8988T (cell line): ENCODE measurements around the gene TNFAIP2.

Source experiments
- DNase-seq: peaks from one replicate; pipeline ENCODE4 v3.0.0; 2011

TNFAIP2 gene

DNA sequence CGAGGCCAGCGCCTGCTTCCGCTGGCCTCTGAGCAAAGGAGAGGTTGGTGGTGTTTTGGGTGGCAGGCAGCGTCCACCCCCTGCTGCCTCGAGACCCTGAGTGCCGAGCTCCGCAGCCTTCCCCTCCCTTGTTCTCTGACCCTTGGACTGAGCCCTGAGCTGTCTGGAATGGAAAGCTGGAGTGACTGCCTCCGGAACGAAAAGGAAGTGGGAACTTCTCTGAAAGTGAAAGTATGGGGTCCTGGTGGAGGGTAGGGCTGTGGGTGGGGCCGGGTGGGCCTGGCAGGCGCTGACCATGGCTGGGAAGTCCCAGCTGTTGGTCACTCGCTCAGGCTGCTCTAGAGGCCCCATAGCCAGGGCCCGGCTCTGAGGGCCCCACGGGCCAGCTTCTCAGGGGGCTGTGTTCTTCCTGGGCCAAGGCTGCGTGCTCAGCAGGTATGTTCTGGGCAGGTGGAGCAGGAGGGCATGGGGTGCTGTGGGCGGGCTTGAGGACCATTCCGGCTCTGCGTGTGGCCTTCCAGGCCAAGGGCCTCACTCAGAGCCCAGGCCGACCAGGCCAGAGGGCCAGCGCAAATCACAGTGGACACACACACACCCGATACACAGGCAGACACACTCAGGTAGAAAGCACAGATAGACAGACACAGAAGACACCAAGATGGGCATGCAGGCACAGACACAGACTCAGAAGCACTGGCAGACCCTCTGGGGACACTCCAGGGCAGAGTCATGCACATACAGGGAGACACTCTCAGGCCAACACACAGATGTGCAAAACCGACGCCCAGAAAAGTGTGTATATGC is 28.7 kb upstream of the TNFAIP2 start, which contains the start of gene EXOC3L4:
EXOC3L4 (plus strand) TSS at position 320 of the 804 bp plus-strand sequence. CDS start 5,495 bp downstream, outside the sequence.
- DNase-seq: no peak

DNA sequence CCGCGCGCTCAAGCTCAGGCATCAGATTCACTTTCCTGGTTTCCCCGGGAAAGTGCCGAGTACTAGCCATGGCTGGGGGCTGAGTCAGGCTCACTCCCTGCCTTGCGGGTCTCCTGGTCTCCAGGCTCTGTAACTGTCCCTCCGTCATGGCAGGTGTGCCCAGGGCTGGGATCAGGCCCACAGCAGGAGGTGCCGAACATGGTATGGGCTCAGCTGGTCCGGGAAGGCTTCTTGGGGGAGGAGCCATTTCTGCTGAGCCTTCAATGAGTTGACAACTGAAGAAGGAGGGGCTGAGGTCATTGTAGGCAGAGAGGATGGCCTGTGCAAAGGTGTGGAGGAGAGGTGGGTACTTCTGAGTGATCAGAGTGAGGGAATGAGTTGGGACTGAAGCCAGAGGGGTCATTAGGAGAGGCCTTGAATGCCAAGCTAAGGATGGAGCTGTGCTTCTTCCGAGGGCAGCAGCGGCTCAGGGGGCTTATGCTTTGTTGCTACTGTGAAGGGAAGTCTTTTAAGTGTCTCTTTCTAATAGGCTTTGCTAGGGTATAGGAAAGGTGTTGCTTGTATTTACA is 28.0 kb upstream of the TNFAIP2 start:
- DNase-seq: no peak

DNA sequence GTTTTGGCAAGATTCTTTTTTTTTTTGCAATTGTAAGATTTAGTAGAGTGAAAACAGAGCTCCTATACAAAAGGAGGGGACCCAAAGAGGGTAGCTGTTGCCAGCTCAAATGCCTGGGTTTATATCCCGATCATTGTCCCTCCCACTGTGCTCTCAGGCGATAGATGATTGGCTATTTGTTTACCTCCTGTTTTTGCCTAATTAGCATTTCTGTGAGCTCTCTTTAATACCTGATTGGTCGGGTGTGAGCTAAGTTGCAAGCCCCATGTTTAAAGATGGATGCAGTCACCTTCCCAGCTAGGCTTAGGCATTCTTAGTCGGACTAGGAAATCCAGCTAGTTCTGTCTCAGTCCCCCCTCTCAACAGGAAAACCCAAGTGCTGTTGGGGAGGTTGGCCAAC is 26.9 kb upstream of the TNFAIP2 start:
- DNase-seq: no peak

DNA sequence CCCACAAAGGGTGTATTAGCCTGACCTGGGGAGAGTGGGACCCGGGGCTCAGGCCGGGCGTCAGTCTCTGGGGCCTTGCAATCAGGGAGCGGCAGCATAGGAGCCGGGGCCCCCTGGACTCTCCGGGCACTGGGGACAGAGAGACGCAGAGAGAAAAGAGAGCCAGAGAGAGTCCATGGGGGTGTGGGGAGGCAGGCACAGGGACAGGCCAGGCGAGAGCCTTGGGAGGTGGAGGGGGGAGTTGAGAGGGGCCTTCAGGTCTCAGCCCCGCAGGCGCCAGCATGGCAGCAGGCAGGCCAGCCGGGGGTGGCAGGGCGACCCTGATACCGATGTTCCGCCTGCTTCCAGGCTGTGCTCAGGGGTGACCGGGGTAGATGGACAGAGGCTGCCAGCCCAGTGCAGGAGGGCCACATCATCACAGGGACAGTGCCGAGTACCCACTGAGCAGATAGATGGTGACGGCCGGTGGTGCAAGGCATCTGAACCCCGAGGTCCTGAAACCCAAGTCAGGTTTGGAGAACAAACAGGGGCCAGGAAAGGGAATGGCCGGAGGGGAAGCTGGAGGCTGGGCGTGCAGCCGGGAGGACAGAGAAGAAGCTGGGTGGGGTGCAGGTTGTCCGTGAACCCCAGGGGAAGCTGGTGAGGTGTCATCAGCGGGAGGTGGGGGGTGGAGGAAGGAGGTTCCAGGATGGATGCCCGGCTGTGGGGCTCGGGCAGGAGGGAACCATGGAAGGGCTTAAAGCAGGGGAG is 25.8 kb upstream of the TNFAIP2 start:
- DNase-seq: no peak

DNA sequence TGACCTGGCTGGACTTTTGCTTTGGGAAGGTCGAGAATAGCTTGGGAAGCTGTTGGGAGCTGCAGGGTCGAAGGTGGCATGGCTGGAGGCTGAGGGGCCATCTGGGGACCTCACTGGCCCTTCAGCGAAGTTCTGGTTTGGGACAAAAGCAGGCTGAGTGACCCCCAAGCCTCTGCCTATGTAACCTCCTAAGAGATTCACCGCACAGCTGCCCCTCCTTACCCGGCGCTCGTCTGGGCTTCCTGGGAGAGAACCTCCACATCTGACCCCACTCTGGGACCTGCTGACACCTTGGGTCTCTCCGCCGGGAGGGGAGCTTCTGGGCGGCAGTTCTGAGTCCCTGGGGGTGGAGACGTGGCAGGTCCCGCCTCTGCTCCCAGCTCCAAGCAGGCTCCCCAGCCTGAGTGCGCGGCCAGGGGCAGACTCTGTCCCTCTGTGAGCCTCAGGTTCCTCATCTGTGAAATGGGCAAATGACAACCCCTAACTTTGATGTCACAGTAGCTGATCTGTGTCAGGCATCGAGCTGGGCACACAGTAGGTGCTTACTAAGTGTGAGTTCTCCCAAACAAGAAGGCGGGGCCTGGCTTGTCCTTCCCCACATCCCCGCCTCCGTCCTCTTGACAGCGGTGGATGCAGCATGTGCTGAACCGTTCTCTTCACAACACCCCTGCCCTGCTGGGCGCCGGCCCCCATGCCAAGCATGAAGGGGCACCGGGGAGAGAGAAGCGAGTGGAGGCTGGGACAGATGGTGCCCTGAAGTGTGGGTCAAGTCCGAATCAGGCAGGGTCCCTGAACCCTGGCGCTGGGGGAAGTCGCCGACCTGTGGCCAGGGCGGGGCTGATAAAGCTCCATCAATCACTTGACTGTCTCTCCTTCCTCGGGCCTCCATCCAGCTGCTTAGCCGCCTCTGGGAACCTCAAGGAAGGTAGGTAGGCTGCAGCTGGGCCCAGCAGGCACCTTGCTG is 25.0 kb upstream of the TNFAIP2 start:
- DNase-seq: no peak

DNA sequence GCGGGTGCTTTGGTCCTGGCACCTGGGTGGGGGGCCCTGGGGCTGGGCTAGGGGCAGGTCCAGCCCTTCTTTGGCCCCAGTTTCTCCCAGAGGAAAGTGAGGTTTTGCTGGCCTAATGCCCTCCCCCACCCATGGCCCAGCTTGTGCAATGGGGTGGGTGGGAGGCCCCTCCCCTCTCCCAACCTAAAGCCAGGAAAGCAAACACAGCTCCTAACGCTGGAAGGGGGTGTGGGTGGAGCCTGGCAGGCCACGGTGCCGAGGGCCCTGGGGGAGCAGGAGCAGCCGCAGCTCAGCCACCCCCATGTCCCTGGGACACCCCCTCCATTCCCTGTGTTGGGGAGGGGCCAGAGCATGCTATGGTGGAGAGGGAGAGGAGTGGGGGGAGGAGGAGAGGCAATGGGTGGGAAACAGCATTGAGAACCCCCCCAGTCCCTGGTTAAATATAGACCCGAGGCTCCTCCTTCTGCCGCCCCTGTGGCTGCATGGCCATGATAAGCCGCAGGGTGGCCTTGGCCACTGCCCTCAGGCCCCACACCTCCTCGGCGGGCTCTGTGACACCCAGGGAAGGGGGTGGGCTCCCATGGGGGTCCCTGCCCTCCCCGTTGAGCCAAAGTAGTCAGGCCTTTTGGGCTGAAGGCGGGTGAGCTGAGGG is 24.1 kb upstream of the TNFAIP2 start:
- no peak for DNase-seq

DNA sequence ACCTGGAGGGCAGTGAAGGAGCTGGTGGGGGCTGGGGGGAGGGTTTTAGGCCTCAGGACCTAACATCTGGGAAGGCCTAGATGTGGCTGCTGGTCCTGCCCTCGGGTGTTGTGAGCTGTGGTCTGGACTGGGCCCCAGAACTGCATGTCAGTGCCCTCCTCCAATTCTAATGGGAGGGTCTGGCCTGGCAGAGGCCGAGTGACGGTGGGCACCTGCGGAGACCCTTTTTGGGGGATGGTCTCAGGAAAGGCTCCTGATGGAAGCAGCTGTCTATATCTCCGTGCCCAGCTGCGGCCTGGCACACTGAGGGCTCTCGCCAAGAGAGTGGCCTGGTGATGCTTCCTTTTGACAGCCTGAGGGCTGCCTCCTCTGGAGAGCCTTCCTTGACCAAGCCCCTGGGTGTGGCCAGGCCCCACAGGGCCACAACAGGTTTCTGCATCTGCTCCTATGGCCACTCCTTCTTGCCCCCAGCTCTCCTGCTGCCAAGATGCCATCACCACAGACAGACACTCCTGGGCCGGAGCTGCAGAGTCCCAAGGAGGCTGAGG is 23.5 kb upstream of the TNFAIP2 start:
- DNase-seq: peak; percentile 20

DNA sequence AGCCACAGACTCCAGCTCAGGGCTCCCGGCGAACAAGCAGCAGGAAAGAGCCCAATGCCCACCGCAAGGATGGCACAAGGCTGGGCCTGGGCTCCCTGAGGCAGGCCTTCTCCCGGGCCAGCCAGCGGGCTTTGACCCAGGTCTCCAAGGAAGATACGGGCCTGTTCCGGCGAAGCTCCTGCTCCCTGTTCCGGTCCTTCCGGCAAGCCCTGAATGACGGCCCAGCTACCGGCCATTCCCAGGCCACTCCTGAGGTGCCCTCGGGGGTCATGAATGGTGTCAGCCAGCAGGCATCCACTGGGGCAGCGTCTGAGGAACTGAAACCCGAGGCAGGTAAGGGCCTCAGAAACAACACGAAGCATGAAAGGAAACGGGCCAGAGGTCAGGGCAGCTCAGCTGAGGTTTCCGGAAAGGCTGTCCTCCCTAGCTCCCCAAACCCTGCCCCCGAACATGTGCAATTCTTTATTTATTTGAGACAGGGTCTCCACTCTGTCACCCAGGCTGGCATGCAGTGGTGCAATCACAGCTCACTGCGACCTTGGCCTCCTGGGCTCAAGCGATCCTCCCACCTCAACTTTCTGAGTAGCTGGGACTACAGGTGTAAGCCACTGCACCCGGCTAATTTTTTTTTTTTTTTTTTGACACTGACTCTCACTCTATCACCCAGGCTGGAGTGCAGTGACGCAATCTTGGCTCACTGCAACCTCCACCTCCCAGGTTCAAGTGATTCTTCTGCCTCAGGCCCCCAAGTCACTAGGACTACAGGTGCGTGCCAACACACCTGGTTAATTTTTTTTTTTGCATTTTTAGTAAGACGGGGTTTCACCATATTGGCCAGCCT is 22.8 kb upstream of the TNFAIP2 start:
- DNase-seq: peak; percentile 24

DNA sequence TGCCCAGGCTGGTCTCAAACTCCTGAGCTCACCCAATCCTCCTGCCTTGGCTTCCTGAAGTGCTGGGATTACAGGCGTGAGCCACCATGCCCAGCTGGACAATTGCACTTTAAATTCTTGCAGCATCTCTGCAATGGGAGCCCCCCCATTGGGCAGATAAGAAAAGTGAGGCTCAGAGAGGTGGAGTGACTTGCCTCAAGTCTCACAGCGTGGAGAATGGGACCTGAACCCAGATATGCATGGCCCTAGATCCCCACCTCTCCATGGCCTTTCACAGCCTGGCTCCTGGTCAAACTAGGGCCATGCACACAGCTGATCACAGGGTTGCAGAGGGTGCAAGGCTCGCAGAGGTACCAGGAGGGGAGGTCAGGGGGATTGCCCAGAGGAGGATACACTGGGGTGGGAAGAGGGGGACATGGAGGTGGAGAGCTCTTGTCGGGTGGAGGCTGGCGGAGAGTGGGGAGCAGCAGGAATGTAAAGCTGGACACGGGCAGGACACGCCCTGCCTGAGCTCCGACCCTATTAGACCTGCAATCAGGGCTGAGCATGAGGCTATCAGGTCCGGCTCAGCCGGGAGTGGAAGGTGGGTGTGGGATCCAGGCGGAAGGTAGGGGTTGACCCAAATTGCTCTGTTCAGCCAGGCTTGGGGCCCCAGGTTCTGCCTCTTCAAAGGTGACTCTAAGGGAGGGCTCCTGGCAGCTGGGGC is 21.9 kb upstream of the TNFAIP2 start:
- DNase-seq: no peak

DNA sequence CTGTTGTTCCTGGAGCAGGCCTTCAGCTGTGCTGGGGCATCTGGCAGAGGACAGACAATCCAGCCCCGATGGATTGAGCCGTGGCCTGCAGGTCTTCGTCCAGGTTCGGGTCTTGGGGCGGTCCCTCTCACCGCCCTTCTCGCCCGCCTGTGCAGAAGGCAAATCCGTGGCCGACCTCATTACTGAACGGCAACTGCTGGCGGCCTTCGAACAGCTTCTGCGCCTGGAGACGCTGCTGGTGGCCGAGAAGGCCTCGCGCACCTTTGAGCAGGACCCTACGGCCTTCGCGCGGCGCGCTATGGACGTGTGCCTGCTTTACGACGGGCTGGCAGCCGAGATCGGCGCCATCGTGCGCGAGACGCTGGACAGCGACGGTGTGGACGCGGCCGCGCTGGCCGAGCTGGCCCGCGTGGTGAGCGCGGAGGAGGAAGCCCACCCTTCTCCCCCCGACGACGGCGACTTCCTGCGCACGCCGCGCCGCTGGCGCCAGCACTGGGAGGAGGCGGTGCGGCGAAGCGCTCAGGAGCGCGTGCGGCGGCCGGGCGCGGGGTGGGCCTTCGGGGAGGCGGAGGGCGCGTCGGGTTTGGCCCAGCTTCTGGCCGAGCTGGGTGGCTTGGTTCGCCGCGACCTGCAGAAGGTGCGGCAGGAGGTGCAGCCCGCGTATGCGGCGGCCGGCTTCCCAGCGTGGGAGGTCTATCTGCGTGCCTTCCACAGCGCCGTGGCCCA is 21.1 kb upstream of the TNFAIP2 start:
- DNase-seq: no peak

DNA sequence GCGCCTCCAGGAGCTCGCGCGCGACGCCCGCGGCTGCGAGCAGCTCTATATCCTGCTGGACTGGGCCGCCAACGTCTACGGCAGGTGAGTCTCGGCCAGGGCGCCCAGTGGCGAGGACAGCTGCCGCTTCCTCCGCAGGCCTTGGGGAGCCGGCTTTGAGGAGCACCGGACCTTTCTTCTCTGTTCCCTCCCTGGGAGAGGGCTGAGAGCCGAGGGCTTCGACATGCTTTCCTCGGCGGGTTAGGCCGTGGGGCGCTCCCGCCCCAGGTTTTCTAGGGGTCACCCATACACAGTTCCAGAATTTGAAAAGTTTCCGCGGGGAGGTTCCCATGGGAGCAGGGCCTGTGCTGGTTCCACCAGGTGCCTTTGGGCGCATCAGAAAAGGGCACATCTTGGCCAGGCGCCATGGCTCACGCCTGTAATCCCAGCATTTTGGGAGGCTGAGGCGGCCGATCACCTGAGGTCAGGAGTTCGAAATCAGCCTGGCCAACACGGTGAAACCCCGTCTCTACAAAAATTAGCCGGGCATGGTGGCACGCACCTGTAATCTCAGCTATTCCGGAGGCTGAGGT is 20.5 kb upstream of the TNFAIP2 start:
- no peak for DNase-seq

DNA sequence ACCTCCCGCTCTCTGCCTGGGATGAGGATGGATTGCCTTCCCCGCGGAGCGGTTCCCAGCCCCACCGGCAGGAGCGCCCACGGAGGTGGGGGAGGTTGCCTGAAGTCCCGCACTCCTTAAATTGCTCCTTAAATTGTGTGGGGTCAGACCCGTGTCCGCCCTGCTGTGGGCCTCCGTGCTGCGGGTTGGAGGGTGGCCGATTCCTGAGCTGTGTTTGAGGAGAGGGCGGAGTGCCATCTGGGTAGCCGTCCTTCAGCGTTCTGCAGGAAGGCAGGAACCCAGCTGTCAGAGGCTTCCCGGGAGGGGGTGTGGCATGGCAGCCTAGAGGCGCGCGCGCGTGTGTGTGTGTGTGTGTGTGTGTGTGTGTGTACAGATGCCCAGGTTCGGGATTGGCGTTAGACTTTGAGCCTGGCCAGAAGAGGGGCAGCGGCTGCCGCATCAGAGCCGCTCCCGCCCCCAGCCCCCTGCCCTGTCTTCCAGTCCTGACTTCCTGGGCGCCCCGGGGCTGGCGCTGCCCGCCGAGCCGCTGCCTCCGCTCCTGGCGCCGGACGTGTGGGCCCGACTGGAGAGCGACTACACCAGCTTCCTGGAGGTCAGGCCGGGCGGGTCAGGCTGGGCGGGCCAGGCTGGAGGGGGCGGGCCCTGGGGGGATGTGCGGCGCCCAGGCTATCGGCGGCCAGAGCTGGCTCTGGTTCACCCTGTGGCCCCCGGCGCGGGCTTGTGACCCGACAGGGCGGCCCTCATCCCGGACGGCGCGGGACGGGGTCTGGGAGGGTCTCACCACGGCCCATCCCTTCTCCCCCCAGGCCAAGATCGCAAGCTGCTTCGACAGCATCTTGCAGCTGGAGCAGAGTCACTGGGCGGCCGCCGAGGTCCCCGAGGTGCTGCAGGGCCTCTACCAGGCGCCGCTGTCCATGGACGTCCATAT is 19.5 kb upstream of the TNFAIP2 start:
- DNase-seq: peak; percentile 95

DNA sequence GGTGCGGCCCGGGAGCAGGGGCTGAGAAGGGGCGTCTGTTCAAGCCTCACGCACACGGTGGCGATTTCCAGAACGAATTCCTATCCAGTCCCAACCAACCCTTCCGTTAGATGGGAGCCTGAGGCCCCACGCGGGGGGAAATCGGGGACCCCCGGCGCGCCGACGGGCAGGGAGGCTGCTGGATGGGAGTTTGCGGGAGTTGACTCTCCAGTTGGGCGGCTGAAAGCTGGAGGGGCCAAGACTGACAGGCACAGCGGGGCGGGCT is 18.9 kb upstream of the TNFAIP2 start:
- DNase-seq: no peak

DNA sequence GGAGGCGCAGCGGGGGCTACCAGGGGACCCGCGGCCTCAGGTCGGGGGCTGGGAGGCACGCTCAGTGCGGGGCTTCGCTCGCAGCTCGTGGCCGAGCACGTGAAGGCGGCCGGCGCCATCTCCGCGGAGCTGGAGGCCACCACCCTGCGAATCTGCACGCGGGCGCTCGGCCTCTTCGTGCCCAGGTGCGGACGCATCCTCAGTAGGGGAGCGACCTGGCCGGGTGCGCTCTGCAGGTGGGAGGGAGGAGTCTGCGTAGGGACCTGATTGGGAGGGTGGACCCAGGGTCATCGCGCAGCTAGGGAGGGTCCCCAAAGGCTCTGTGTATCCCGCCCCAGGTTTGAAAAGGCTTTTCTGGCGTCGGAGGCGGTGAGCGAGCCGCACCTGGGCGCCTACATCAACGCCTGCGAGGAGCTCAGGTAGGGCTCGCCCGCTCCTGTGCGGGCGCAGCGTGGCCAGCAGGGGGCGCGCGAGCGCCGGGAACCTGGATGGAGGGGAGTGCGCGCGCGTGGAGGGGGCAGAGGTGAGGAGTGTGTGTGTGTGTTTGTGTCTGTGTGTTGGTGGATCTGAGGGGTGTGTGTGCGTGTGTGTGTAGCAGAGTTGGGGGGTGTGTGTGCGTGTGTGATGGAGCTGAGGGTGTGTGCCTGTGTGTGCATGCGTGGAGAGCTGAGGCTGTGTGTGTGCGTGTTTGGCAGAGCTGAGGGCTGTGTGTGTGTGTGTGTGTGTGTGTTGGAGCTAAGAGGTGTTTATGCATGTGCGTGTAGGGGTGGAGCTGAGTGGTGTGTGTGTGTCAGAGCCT is 18.4 kb upstream of the TNFAIP2 start:
- DNase-seq: peak; percentile 95

DNA sequence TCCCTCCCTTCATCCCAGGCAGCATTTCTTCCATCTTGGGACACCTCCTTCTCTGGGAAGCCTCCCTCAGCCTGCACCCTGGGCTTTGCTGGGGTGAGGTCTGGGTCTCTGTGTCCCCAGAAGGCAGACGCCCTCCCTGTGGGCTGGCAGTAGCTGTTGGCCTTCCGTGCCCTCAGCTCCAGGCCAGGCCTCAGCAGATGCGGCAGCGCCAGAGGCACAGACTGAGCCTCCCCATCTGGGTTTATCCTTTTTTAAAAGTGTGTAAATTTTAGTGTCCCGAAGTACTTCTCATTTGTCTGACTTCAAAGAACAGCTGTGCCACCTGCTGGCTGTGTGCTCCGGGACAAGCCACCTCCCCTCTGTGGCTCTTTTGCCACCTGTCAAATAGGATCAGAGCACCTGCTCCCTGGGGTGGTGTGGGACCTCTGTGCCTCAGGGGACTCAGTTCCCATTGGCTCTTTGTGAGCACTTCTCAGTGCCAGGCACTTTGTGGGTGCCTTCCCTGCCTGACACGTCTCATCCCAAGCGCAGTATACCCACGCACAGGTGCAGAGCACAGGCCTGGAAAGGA is 17.6 kb upstream of the TNFAIP2 start:
- no peak for DNase-seq

DNA sequence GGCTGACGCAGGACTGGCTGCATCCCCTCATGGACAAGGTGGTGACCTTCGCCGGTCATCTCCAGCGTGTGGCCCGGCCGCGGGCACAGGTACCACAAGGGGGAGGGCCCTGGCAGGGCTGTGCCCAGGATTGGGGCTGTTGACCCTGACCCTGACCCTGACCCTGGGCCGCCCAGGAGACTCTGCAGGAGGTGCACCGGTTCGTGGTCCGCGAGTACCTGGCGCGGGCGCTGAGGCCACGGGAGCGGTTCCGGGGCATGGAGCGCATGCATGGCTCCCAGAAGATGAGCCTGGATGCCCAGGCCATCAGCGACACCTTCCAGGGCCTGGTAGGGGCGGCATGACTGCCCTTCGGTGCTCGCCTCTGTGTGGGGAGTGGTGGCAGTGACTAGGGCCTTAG is 15.8 kb upstream of the TNFAIP2 start:
- no peak for DNase-seq
